Measurements from ENCODE around the gene HLA-DPA1. TPM values are rescaled to one million over a fixed set of nuclear protein-coding genes. Genes with fewer than 3 reads are reported as not detected.

HLA-DPA1 gene
- total and polyA plus RNA-seq, 2 donors (not counting 1 experiment from before 2014, with no cell fraction given) = 702 to 2,256 TPM

- peak overlapping the region; percentile 99 for H3K27ac ChIP-seq (ENCODE audit: low read length in 2 of 2)
- peaks cover 45 to 54% of the 10 kb centered on the region in 2 donors for H3K4me1 ChIP-seq (ENCODE audit: control insufficient read depth in 2 of 2, insufficient read depth in 2 of 2, low read length in 2 of 2)
- H3K79me2 ChIP-seq (ENCODE audit: control insufficient read depth, insufficient read depth, low read length) = peaks cover 18% of the 10 kb centered on the region
- H3K9me3 Mint-ChIP-seq (ENCODE audit: insufficient read depth) = peaks cover under 1% of the 10 kb centered on the region
- DNase-seq (peak; percentile 96), ATAC-seq (ENCODE audit: low read depth) (peak; percentile 75)
- no peaks in the 10 kb centered on the region for H3K27me3 ChIP-seq (replicated peaks in 1 of 4; ENCODE audit: control extremely low read depth in 1 of 4, control insufficient read depth in 3 of 4, insufficient read depth in 4 of 4, low read length in 3 of 4)
- ChIA-PET CTCF (interaction anchor here (1.1 to 7.6 kb wide), 13 partner anchors 11 to 96 kb away, joined by 3 to 75 read pairs (median 6); partner anchors contain the start of genes HLA-DMB, HLA-DPA1 and HLA-DPB1), POLR2A (interaction anchor here (0.5 to 4.8 kb wide), 17 partner anchors 8 to 381 kb away, joined by 3 to 136 read pairs (median 4); partner anchors contain the start of genes HLA-DPA1 and HLA-DPB1)
- peak overlapping the region in 4 of 5 experiments; percentile 25 to 51 (median 33) for H3K4me3 ChIP-seq (ENCODE audit: control extremely low read depth in 1 of 5, extremely low read depth in 1 of 5, insufficient read depth in 1 of 5, low read depth in 2 of 5, low read length in 4 of 5)
- H3K27ac Mint-ChIP-seq = peak overlapping the region; percentile 99
- peak overlapping the region; percentile 67 for H3K4me2 ChIP-seq (replicated peaks; ENCODE audit: low read depth, low read length, poor library complexity, severe bottlenecking)
- peaks cover 63% of the 10 kb centered on the region for H3K4me1 Mint-ChIP-seq
- H3K27me3 Mint-ChIP-seq = no peaks in the 10 kb centered on the region
- TF ChIP-seq EZH2 (IDR thresholded peaks at IDR 0.05; ENCODE audit: borderline replicate concordance, insufficient read depth, low read depth, low read length, poor library complexity, severe bottlenecking) = no peak
- no peak for TF ChIP-seq CTCF (IDR thresholded peaks at IDR 0.05)
- H3K9ac ChIP-seq (ENCODE audit: low read length) = peak overlapping the region; percentile 75
- no peaks in the 10 kb centered on the region for H3K36me3 ChIP-seq (replicated peaks in 1 of 2; ENCODE audit: control extremely low read depth in 1 of 2, control insufficient read depth in 1 of 2, extremely low read depth in 1 of 2, insufficient read depth in 2 of 2, low read length in 1 of 2)
- H4K20me1 ChIP-seq (ENCODE audit: control insufficient read depth, insufficient read depth, low read length, poor library complexity, severe bottlenecking) = no peaks in the 10 kb centered on the region
- no peak overlapping the region for H2AFZ ChIP-seq (ENCODE audit: insufficient read depth, low read depth, low read length, poor library complexity, severe bottlenecking)
- WGBS (ENCODE audit: insufficient coverage) = 28% methylated on average over 3 of the region's 6 CpGs
- H3K4me3 Mint-ChIP-seq = peak overlapping the region; percentile 71
- peaks cover 0 to 4% (median 3%) of the 10 kb centered on the region in 3 donors for H3K9me3 ChIP-seq (ENCODE audit: control extremely low read depth in 1 of 3, control insufficient read depth in 2 of 3, insufficient read depth in 1 of 3, low read length in 2 of 3)
- intact Hi-C loops (cut with micrococcal nuclease) = loop anchor here (1.0 to 5.0 kb wide), 3 partner anchors 15 to 57 kb away; no protein-coding TSS in a partner anchor
These were observed 43.9 kb downstream of the HLA-DPA1 start for GRCh38 chr6:33029328-33030184.
